AG08395 (cell line): ENCODE results near the gene CTNNBIP1.
A peak's percentile ranks its signal among the peaks of the same experiment; 100 is the strongest.

ENCODE experiments used
- DNase-seq: peaks from one replicate; pipeline ENCODE4 v3.0.0; 2012; ENCODE audit warnings: mixed read lengths, low spot score

Gene CTNNBIP1

GRCh38 chr1:9853249-9853595 lies 56.8 kb downstream of the CTNNBIP1 start:
- DNase-seq, result no peak

- peak; percentile 90 for DNase-seq
These were observed 57.4 kb downstream of the CTNNBIP1 start for GRCh38 chr1:9852410-9853248.

GRCh38 chr1:9852004-9852403 lies 58.1 kb downstream of the CTNNBIP1 start:
- DNase-seq, result no peak

- DNase-seq, result no peak
These were observed 59.5 kb downstream of the CTNNBIP1 start for GRCh38 chr1:9850442-9851162.

GRCh38 chr1:9849691-9850441 lies 60.2 kb downstream of the CTNNBIP1 start:
- DNase-seq, result no peak

- no peak for DNase-seq
These were observed 62.0 kb downstream of the CTNNBIP1 start for GRCh38 chr1:9848022-9848421.

- no peak for DNase-seq
These were observed 62.8 kb downstream of the CTNNBIP1 start for GRCh38 chr1:9847269-9847668.

- no peak for DNase-seq
These were observed 63.4 kb downstream of the CTNNBIP1 start for GRCh38 chr1:9846611-9847171.

- DNase-seq, result no peak
These were observed 64.2 kb downstream of the CTNNBIP1 start for GRCh38 chr1:9845914-9846313.

GRCh38 chr1:9844756-9845155 lies 65.3 kb downstream of the CTNNBIP1 start:
- no peak for DNase-seq

- peak; percentile 28 for DNase-seq
These were observed 66.0 kb downstream of the CTNNBIP1 start for GRCh38 chr1:9844106-9844505.

GRCh38 chr1:9843576-9843945 lies 66.5 kb downstream of the CTNNBIP1 start:
- no peak for DNase-seq

GRCh38 chr1:9842781-9843575 lies 67.1 kb downstream of the CTNNBIP1 start:
- no peak for DNase-seq

- DNase-seq, result no peak
These were observed 67.9 kb downstream of the CTNNBIP1 start for GRCh38 chr1:9842073-9842711.

- no peak for DNase-seq
These were observed 68.6 kb downstream of the CTNNBIP1 start for GRCh38 chr1:9841460-9841859.

GRCh38 chr1:9840176-9840575 lies 69.9 kb downstream of the CTNNBIP1 start:
- no peak for DNase-seq

- no peak for DNase-seq
These were observed 71.1 kb downstream of the CTNNBIP1 start for GRCh38 chr1:9838946-9839345.

GRCh38 chr1:9836632-9836960 lies 73.5 kb downstream of the CTNNBIP1 start:
- no peak for DNase-seq

GRCh38 chr1:9835758-9836631 lies 74.1 kb downstream of the CTNNBIP1 start:
- peak; percentile 67 for DNase-seq

- no peak for DNase-seq
These were observed 74.7 kb downstream of the CTNNBIP1 start for GRCh38 chr1:9835404-9835757.
